MM.1S (cell line): ENCODE results near the gene DUSP9.

ENCODE experiments used
- DNase-seq: peaks from one replicate; pipeline ENCODE4 v3.0.0-alpha.2; 2015
- H2AFZ ChIP-seq: fragments of 300-600 bp; sonication (generic); 2 replicates; pipeline ENCODE4 v1.6.0; 2016; ENCODE audit warnings: antibody characterized with exemption, low read length
- H3F3A ChIP-seq: fragments of 300-600 bp; sonication (generic); 2 replicates; pipeline ENCODE4 v1.6.1; 2016; ENCODE audit warnings: mild to moderate bottlenecking, antibody characterized with exemption, low read length, moderate library complexity, mixed read lengths; ENCODE audit not compliant: insufficient read depth
- H3K27ac ChIP-seq: fragments of 300-600 bp; sonication (generic); 2 replicates; pipeline ENCODE4 v1.5.1; 2016; ENCODE audit warnings: mild to moderate bottlenecking, low read length
- H3K27me3 ChIP-seq: fragments of 300-600 bp; sonication (generic); replicated peaks from 2 replicates; pipeline ENCODE4 v1.6.0; 2016; ENCODE audit warnings: low read length; ENCODE audit not compliant: insufficient read depth
- H3K36me3 ChIP-seq: fragments of 300-600 bp; sonication (generic); replicated peaks from 2 replicates; pipeline ENCODE4 v1.6.1; 2016; ENCODE audit warnings: mild to moderate bottlenecking, low read length, mixed read lengths; ENCODE audit not compliant: insufficient read depth
- H3K4me1 ChIP-seq: fragments of 300-600 bp; sonication (generic); 2 replicates; pipeline ENCODE4 v1.6.1; 2016; ENCODE audit warnings: low read length, mixed read lengths
- H3K4me2 ChIP-seq: fragments of 300-600 bp; sonication (generic); 2 replicates; pipeline ENCODE4 v1.6.0; 2016; ENCODE audit warnings: low read depth, low read length
- H3K4me3 ChIP-seq: fragments of 300-600 bp; sonication (generic); 2 replicates; pipeline ENCODE4 v1.5.1; 2016; ENCODE audit warnings: low read length, mixed read lengths
- H3K79me2 ChIP-seq: fragments of 300-600 bp; sonication (generic); 2 replicates; pipeline ENCODE4 v1.6.1; 2016; ENCODE audit warnings: mixed run types, low read length, mixed read lengths
- H3K9ac ChIP-seq: fragments of 300-600 bp; sonication (generic); 2 replicates; pipeline ENCODE4 v1.6.1; 2016; ENCODE audit warnings: low read length, mixed read lengths
- H3K9me2 ChIP-seq: fragments of 300-600 bp; sonication (generic); replicated peaks from 2 replicates; pipeline ENCODE4 v1.6.1; 2016; ENCODE audit warnings: mild to moderate bottlenecking, low read length, mixed read lengths; ENCODE audit not compliant: insufficient read depth
- H3K9me3 ChIP-seq: fragments of 300-600 bp; sonication (generic); replicated peaks from 2 replicates; pipeline ENCODE4 v1.6.1; 2016; ENCODE audit warnings: mild to moderate bottlenecking, low read length, mixed read lengths; ENCODE audit not compliant: insufficient read depth
- H4K20me1 ChIP-seq: fragments of 300-600 bp; sonication (generic); 2 replicates; pipeline ENCODE4 v1.6.1; 2016; ENCODE audit warnings: mild to moderate bottlenecking, low read length, moderate library complexity, mixed read lengths; ENCODE audit not compliant: insufficient read depth
- CTCF ChIP-seq: fragments of 300-600 bp; sonication (generic); IDR thresholded peaks from 2 replicates; pipeline ENCODE4 v1.5.1; 2016; ENCODE audit warnings: antibody characterized with exemption, low read length, mixed read lengths
- EZH2 ChIP-seq: fragments of 300-600 bp; sonication (generic); optimal IDR thresholded peaks from 2 replicates; pipeline ENCODE3; 2017; ENCODE audit warnings: low read depth, mild to moderate bottlenecking, antibody characterized with exemption, low read length, mixed read lengths
- EZH2phosphoT487 ChIP-seq: fragments of 300-600 bp; sonication (generic); IDR thresholded peaks from 2 replicates; pipeline ENCODE4 v1.6.1; 2018; ENCODE audit warnings: antibody characterized with exemption, low read length

DUSP9 gene

GRCh38 chrX:153651540-153652079, 4.6 kb downstream of the DUSP9 start:
- Histone ChIP-seq H3K27ac (no peak overlapping the region), H3K9me3 (no peaks in the 10 kb centered on the region), H3K36me3 (no peaks in the 10 kb centered on the region), H3K4me2 (no peak overlapping the region), H3K9me2 (no peaks in the 10 kb centered on the region), H3K4me3 (no peak overlapping the region), H2AFZ (no peak overlapping the region), H3K79me2 (no peaks in the 10 kb centered on the region), H3K4me1 (no peaks in the 10 kb centered on the region), H3K9ac (no peak overlapping the region), H3K27me3 (peaks cover 32% of the 10 kb centered on the region), H4K20me1 (no peaks in the 10 kb centered on the region), H3F3A (no peaks in the 10 kb centered on the region)
- TF ChIP-seq EZH2, result no peak
- TF ChIP-seq EZH2phosphoT487, result no peak
- peak; percentile 35 for TF ChIP-seq CTCF
- DNase-seq, result no peak

- H3K9me3 ChIP-seq, result no peaks in the 10 kb centered on the region
- H3K9me2 ChIP-seq, result no peaks in the 10 kb centered on the region
- no peaks in the 10 kb centered on the region for H4K20me1 ChIP-seq
- H3K79me2 ChIP-seq, result no peaks in the 10 kb centered on the region
- no peaks in the 10 kb centered on the region for H3F3A ChIP-seq
- DNase-seq, result no peak
- no peak overlapping the region for H3K4me2 ChIP-seq
- no peak overlapping the region for H3K9ac ChIP-seq
- H3K36me3 ChIP-seq, result no peaks in the 10 kb centered on the region
- H3K4me1 ChIP-seq, result no peaks in the 10 kb centered on the region
- H3K27me3 ChIP-seq, result peaks cover 37% of the 10 kb centered on the region
- TF ChIP-seq CTCF, result no peak
- no peak for TF ChIP-seq EZH2
- no peak for TF ChIP-seq EZH2phosphoT487
- H3K4me3 ChIP-seq, result no peak overlapping the region
- H2AFZ ChIP-seq, result no peak overlapping the region
- H3K27ac ChIP-seq, result no peak overlapping the region
Measured at GRCh38 chrX:153653556-153653955, 6.6 kb downstream of the DUSP9 start.

- Histone ChIP-seq H3K36me3 (no peaks in the 10 kb centered on the region), H3K4me1 (no peaks in the 10 kb centered on the region)
Measured at GRCh38 chrX:153657161-153657560, 10.2 kb downstream of the DUSP9 start.

More at GRCh38 chrX:153657161-153657560, 10.2 kb downstream of the DUSP9 start:
- Histone ChIP-seq H3K9me2 (no peaks in the 10 kb centered on the region), H3F3A (no peaks in the 10 kb centered on the region), H3K4me3 (no peak overlapping the region), H4K20me1 (no peaks in the 10 kb centered on the region), H2AFZ (no peak overlapping the region), H3K9me3 (no peaks in the 10 kb centered on the region), H3K79me2 (no peaks in the 10 kb centered on the region), H3K27ac (no peak overlapping the region), H3K9ac (no peak overlapping the region), H3K4me2 (no peak overlapping the region), H3K27me3 (peaks cover 61% of the 10 kb centered on the region)
- TF ChIP-seq EZH2 (no peak), CTCF (no peak), EZH2phosphoT487 (no peak)
- DNase-seq, result no peak
